Activated naive CD4-positive, alpha-beta T cell treated with anti-CD3 and anti-CD28 coated beads, Interleukin-2, amount 50 U/mL, for 24 hours (primary cell): ENCODE results near the gene SCAF8.
"Not testable (repeated sequence)": the region's sequence is repeated elsewhere in the genome, so short reads cannot be mapped to it uniquely, and the experiment has no call there.

Source experiments
- H3K27ac Mint-ChIP-seq: one replicate; pipeline ENCODE4 v1.8.0; 2021; ENCODE audit warnings: mild to moderate bottlenecking, mixed read lengths
- H3K27me3 Mint-ChIP-seq: one replicate; pipeline ENCODE4 v1.8.0; 2021; ENCODE audit warnings: mixed read lengths
- H3K36me3 Mint-ChIP-seq: one replicate; pipeline ENCODE4 v1.8.0; 2021; ENCODE audit warnings: mixed read lengths
- H3K4me1 Mint-ChIP-seq: one replicate; pipeline ENCODE4 v1.8.0; 2021; ENCODE audit warnings: mixed read lengths
- H3K4me3 Mint-ChIP-seq: one replicate; pipeline ENCODE4 v1.8.0; 2021; ENCODE audit warnings: mild to moderate bottlenecking, mixed read lengths
- H3K9me3 Mint-ChIP-seq: one replicate; pipeline ENCODE4 v1.8.0; 2021; ENCODE audit warnings: mixed read lengths

Gene SCAF8

GRCh38 chr6:154733183-154733625, at the start of gene SCAF8:
Gene SCAF8, plus strand, starts transcription at chr6:154733416. Its CDS starts 485 bp downstream, at chr6:154733901.
- no peaks in the 10 kb centered on the region for H3K9me3 Mint-ChIP-seq
- peaks cover 5% of the 10 kb centered on the region for H3K36me3 Mint-ChIP-seq
- H3K4me3 Mint-ChIP-seq = peak within 1 kb of the TSS; percentile 92
- peak within 1 kb of the TSS; percentile 97 for H3K27ac Mint-ChIP-seq
- no peaks in the 10 kb centered on the region for H3K27me3 Mint-ChIP-seq
- H3K4me1 Mint-ChIP-seq = peaks cover 44% of the 10 kb centered on the region

- no peaks in the 10 kb centered on the region for H3K9me3 Mint-ChIP-seq
- peak overlapping the region; percentile 47 for H3K27ac Mint-ChIP-seq
- H3K4me3 Mint-ChIP-seq = peak overlapping the region; percentile 70
- H3K27me3 Mint-ChIP-seq = no peaks in the 10 kb centered on the region
- H3K4me1 Mint-ChIP-seq = peaks cover 13% of the 10 kb centered on the region
- H3K36me3 Mint-ChIP-seq = no peaks in the 10 kb centered on the region
Observed at GRCh38 chr6:154683756-154684523, 49.3 kb upstream of the SCAF8 start.

- no peak overlapping the region for H3K27ac Mint-ChIP-seq
- no peaks in the 10 kb centered on the region for H3K9me3 Mint-ChIP-seq
Observed at GRCh38 chr6:154686162-154686561, 47.1 kb upstream of the SCAF8 start.

GRCh38 chr6:154689493-154690255, 43.5 kb upstream of the SCAF8 start:
- Mint-ChIP-seq H3K9me3 (no peaks in the 10 kb centered on the region), H3K27me3 (no peaks in the 10 kb centered on the region), H3K36me3 (no peaks in the 10 kb centered on the region), H3K27ac (no peak overlapping the region), H3K4me3 (no peak overlapping the region), H3K4me1 (no peaks in the 10 kb centered on the region)

More at GRCh38 chr6:154686162-154686561, 47.1 kb upstream of the SCAF8 start:
- peaks cover 13% of the 10 kb centered on the region for H3K4me1 Mint-ChIP-seq
- no peak overlapping the region for H3K4me3 Mint-ChIP-seq
- no peaks in the 10 kb centered on the region for H3K36me3 Mint-ChIP-seq
- H3K27me3 Mint-ChIP-seq = no peaks in the 10 kb centered on the region

- Mint-ChIP-seq H3K27ac (no peak overlapping the region), H3K4me3 (no peak overlapping the region), H3K4me1 (no peaks in the 10 kb centered on the region), H3K27me3 (no peaks in the 10 kb centered on the region), H3K9me3 (no peaks in the 10 kb centered on the region), H3K36me3 (no peaks in the 10 kb centered on the region)
Observed at GRCh38 chr6:154690857-154691256, 42.4 kb upstream of the SCAF8 start.

GRCh38 chr6:154696661-154697060, 36.6 kb upstream of the SCAF8 start:
- H3K4me3 Mint-ChIP-seq = no peak overlapping the region
- no peaks in the 10 kb centered on the region for H3K4me1 Mint-ChIP-seq
- no peaks in the 10 kb centered on the region for H3K9me3 Mint-ChIP-seq
- H3K27me3 Mint-ChIP-seq = peaks cover 1% of the 10 kb centered on the region
- no peak overlapping the region for H3K27ac Mint-ChIP-seq
- no peaks in the 10 kb centered on the region for H3K36me3 Mint-ChIP-seq

- Mint-ChIP-seq H3K36me3 (no peaks in the 10 kb centered on the region), H3K4me1 (no peaks in the 10 kb centered on the region), H3K27ac (no peak overlapping the region), H3K9me3 (no peaks in the 10 kb centered on the region), H3K4me3 (no peak overlapping the region), H3K27me3 (peaks cover 3% of the 10 kb centered on the region)
Observed at GRCh38 chr6:154703124-154703523, 30.1 kb upstream of the SCAF8 start.

- no peak overlapping the region for H3K4me3 Mint-ChIP-seq
- H3K4me1 Mint-ChIP-seq = no peaks in the 10 kb centered on the region
- H3K36me3 Mint-ChIP-seq = no peaks in the 10 kb centered on the region
- H3K9me3 Mint-ChIP-seq = no peaks in the 10 kb centered on the region
- no peak overlapping the region for H3K27ac Mint-ChIP-seq
- H3K27me3 Mint-ChIP-seq = peaks cover 3% of the 10 kb centered on the region
Observed at GRCh38 chr6:154705471-154706113, 27.6 kb upstream of the SCAF8 start.

- Mint-ChIP-seq H3K4me1 (no peaks in the 10 kb centered on the region), H3K9me3 (no peaks in the 10 kb centered on the region), H3K27me3 (peaks cover 1% of the 10 kb centered on the region), H3K4me3 (no peak overlapping the region), H3K36me3 (no peaks in the 10 kb centered on the region), H3K27ac (no peak overlapping the region)
Observed at GRCh38 chr6:154706389-154706788, 26.8 kb upstream of the SCAF8 start.

- H3K4me3 Mint-ChIP-seq = no peak overlapping the region
- H3K9me3 Mint-ChIP-seq = no peaks in the 10 kb centered on the region
- H3K36me3 Mint-ChIP-seq = no peaks in the 10 kb centered on the region
- no peak overlapping the region for H3K27ac Mint-ChIP-seq
- H3K27me3 Mint-ChIP-seq = no peaks in the 10 kb centered on the region
- H3K4me1 Mint-ChIP-seq = no peaks in the 10 kb centered on the region
Observed at GRCh38 chr6:154709621-154710020, 23.6 kb upstream of the SCAF8 start.

GRCh38 chr6:154710689-154711088, 22.5 kb upstream of the SCAF8 start:
- Mint-ChIP-seq H3K4me1 (no peaks in the 10 kb centered on the region), H3K9me3 (no peaks in the 10 kb centered on the region), H3K27me3 (no peaks in the 10 kb centered on the region), H3K27ac (no peak overlapping the region), H3K4me3 (no peak overlapping the region), H3K36me3 (no peaks in the 10 kb centered on the region)

- Mint-ChIP-seq H3K27ac (no peak overlapping the region), H3K9me3 (no peaks in the 10 kb centered on the region), H3K36me3 (no peaks in the 10 kb centered on the region), H3K4me3 (no peak overlapping the region), H3K27me3 (no peaks in the 10 kb centered on the region), H3K4me1 (no peaks in the 10 kb centered on the region)
Observed at GRCh38 chr6:154715446-154715845, 17.8 kb upstream of the SCAF8 start.

- H3K27ac Mint-ChIP-seq, H3K4me1 Mint-ChIP-seq, H3K4me3 Mint-ChIP-seq, H3K36me3 Mint-ChIP-seq, H3K27me3 Mint-ChIP-seq, H3K9me3 Mint-ChIP-seq: not testable (repeated sequence)
Observed at GRCh38 chr6:154716350-154716749, 16.9 kb upstream of the SCAF8 start.

GRCh38 chr6:154719433-154719832, 13.8 kb upstream of the SCAF8 start:
- Mint-ChIP-seq H3K4me3 (no peak overlapping the region), H3K27ac (no peak overlapping the region), H3K36me3 (peaks cover 4% of the 10 kb centered on the region), H3K9me3 (no peaks in the 10 kb centered on the region), H3K4me1 (no peaks in the 10 kb centered on the region), H3K27me3 (peaks cover 9% of the 10 kb centered on the region)

- Mint-ChIP-seq H3K4me1 (no peaks in the 10 kb centered on the region), H3K9me3 (no peaks in the 10 kb centered on the region), H3K27ac (no peak overlapping the region), H3K27me3 (peaks cover 9% of the 10 kb centered on the region), H3K4me3 (no peak overlapping the region), H3K36me3 (peaks cover 4% of the 10 kb centered on the region)
Observed at GRCh38 chr6:154719854-154720253, 13.4 kb upstream of the SCAF8 start.

- Mint-ChIP-seq H3K4me1 (no peaks in the 10 kb centered on the region), H3K4me3 (no peak overlapping the region), H3K9me3 (no peaks in the 10 kb centered on the region), H3K36me3 (peaks cover 4% of the 10 kb centered on the region), H3K27me3 (peaks cover 9% of the 10 kb centered on the region), H3K27ac (no peak overlapping the region)
Observed at GRCh38 chr6:154721460-154721859, 11.8 kb upstream of the SCAF8 start.
